ENCODE measurements around the gene SAV1.

Gene SAV1

DNA sequence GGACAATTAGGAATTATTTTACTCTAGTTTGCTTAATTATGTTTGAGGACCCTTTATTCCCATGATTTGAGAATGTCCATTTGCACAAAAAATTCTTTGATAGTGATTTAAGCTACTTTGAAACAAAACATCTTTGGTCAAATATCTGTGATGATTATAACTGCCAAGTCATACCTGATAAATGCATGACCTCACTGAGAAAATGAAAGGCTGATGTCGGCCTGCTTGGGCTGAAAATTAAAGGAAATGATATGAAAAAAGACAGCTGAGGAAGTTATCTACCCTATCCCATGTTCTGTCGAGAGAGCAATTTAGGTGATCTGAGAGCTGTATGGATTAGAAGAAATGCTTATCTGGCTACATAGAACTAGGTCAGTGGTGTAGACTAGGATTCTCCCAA is 64.5 kb downstream of the SAV1 start:
- H3K4me3 ChIP-seq (ENCODE audit: control insufficient read depth, low read depth, low read length): no peak overlapping the region
- DNase-seq (ENCODE audit: low read depth): no peak
- TF ChIP-seq, protein P1, sequence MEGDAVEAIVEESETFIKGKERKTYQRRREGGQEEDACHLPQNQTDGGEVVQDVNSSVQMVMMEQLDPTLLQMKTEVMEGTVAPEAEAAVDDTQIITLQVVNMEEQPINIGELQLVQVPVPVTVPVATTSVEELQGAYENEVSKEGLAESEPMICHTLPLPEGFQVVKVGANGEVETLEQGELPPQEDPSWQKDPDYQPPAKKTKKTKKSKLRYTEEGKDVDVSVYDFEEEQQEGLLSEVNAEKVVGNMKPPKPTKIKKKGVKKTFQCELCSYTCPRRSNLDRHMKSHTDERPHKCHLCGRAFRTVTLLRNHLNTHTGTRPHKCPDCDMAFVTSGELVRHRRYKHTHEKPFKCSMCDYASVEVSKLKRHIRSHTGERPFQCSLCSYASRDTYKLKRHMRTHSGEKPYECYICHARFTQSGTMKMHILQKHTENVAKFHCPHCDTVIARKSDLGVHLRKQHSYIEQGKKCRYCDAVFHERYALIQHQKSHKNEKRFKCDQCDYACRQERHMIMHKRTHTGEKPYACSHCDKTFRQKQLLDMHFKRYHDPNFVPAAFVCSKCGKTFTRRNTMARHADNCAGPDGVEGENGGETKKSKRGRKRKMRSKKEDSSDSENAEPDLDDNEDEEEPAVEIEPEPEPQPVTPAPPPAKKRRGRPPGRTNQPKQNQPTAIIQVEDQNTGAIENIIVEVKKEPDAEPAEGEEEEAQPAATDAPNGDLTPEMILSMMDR (IDR thresholded peaks at IDR 0.05; ENCODE audit: control insufficient read depth, insufficient read depth, low read depth, low read length, missing control alignments): no peak

DNA sequence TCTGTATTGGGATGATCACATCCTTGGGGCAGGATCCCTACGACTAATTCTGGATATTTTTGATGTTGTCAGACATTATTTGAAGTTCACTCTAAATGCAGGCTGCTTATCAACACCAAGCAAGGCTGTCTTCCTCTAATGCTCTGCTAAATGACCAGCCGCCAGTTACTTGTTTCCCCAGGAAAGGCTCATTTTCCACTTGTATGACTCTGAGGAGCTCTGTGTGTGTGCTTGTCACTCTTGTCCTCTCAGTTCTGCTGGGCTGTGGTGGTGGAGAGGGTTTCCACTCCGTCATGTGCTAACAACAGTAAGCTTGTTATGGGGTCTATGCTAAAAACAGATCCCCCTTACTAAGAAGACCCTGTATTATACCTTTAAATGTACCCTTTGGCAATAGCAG is 66.1 kb downstream of the SAV1 start:
- no peak for DNase-seq (ENCODE audit: low read depth)
- TF ChIP-seq, protein P1 (IDR thresholded peaks at IDR 0.05; ENCODE audit: control insufficient read depth, insufficient read depth, low read depth, low read length, missing control alignments): no peak
- no peak overlapping the region for H3K4me3 ChIP-seq (ENCODE audit: control insufficient read depth, low read depth, low read length)

DNA sequence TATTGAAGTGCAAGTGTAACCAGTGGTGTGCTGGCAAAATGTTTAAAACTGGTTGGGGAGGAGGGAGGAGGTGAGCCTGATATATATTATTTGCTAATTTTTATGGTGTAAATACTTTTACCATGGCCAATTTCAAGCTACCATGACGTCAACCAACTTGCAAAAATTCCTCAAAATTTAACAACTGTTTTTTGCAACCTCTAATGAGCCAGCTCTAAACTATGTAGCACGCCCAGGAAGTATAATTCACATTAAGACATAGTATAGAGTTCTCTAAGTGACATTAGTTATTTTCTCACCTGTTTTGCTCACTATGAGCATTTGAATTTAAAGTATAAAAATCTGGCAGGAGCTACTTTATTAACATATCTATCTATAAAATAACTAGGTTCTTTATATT is 66.7 kb downstream of the SAV1 start:
- peak; percentile 21 for DNase-seq (ENCODE audit: low read depth)
- TF ChIP-seq, protein P1 (IDR thresholded peaks at IDR 0.05; ENCODE audit: control insufficient read depth, insufficient read depth, low read depth, low read length, missing control alignments): no peak
- no peak overlapping the region for H3K4me3 ChIP-seq (ENCODE audit: control insufficient read depth, low read depth, low read length)

DNA sequence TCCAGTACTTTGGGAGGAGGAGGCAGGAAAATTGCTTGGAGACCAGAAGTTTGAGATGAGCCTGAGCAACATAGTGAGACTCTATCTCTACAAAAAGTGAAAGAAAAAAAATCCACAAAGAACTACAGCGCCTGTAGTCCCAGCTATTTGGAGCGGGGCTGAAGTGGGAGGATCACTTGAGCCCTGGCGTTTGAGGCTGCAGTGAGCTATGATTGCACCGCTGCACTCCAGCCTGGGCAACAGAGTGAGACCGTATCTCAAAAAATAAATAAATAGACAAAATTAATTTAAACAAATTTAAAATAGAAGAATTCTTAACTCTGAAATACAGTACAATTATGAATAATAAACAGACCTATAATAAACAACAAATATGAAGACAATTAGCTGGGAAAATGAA is 67.3 kb downstream of the SAV1 start:
- DNase-seq (ENCODE audit: low read depth): no peak
- H3K4me3 ChIP-seq (ENCODE audit: control insufficient read depth, low read depth, low read length): no peak overlapping the region
- TF ChIP-seq, protein P1 (IDR thresholded peaks at IDR 0.05; ENCODE audit: control insufficient read depth, insufficient read depth, low read depth, low read length, missing control alignments): no peak

DNA sequence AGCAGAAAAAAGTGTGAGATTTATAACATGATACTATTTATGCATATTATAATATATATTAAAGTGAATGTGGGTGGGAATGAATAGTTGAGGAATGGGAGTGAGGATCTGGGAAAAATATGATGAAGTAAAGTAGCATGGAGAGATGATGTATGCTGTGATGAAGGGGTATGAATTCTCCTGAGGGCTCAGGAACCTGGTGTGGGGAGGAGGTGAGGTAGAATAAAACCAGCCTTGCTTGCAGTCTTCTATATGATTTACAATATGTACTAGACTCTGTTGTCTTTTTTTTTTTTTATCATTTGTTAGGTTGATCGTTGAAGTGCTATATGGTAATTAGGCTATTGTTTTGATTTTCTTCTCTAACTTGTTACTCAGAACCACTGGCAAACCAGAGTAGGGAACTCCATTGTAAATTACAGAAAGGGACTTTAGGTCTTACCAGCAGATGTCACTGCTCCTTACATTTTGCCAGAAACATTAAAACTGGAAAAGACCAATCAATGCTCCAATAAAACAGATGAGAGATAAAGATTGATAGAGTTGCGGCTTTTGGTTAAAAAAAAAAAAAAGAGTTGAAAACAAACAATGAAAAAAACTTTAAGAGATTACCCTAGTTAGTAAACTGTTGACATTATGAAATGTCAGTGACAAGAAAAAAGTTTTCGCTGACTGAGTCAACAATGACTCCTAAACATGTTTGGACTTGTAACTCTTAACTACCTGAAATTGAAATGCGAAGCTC is 68.2 kb downstream of the SAV1 start:
- DNase-seq (ENCODE audit: low read depth): peak; percentile 29
- TF ChIP-seq, protein P1 (IDR thresholded peaks at IDR 0.05; ENCODE audit: control insufficient read depth, insufficient read depth, low read depth, low read length, missing control alignments): peak; percentile 57
- H3K4me3 ChIP-seq (ENCODE audit: control insufficient read depth, low read depth, low read length): no peak overlapping the region

DNA sequence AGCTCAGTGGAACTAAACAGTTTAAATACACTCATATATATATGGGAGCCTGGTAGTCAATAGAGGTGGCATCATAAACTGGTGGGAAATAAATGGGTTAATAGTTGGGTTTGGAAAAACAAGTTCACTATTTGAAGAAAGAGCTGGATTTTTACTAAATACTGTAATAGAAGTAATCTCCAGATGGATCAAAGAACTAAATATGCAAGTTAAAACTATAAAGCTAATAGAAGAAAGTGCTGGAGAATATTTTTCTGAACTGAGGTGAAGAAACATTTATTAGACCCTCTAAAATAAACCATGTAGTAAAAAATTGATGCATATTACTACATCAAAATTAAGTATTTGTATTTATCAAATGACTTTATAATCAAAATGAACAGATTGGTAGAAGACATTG is 69.3 kb downstream of the SAV1 start:
- DNase-seq (ENCODE audit: low read depth): no peak
- TF ChIP-seq, protein P1 (IDR thresholded peaks at IDR 0.05; ENCODE audit: control insufficient read depth, insufficient read depth, low read depth, low read length, missing control alignments): no peak
- no peak overlapping the region for H3K4me3 ChIP-seq (ENCODE audit: control insufficient read depth, low read depth, low read length)
